PFSK-1 (cell line): ENCODE results near the gene CTXN1.

Experiments used
- FOXP2 ChIP-seq: optimal IDR thresholded peaks from 2 replicates; pipeline ENCODE3; 2011; ENCODE audit warnings: borderline replicate concordance, control low read depth, inconsistent platforms; ENCODE audit not compliant: insufficient read depth; ENCODE audit errors: extremely low read length, extremely low read depth
- POLR2AphosphoS5 ChIP-seq: IDR thresholded peaks from 2 replicates; pipeline ENCODE4 v1.6.1; 2012; ENCODE audit warnings: low read depth, mild to moderate bottlenecking, control low read depth, low read length, moderate library complexity
- REST ChIP-seq, 2 experiments: IDR thresholded peaks; 2 replicates each; pipeline versions ENCODE4 v1.6.1 to v1.8.0; 2011 to 2012; ENCODE audit warnings: low read depth in 2 of 2, low read length in 2 of 2, control low read depth in 1 of 2, inconsistent platforms in 1 of 2, mild to moderate bottlenecking in 1 of 2, moderate library complexity in 1 of 2; ENCODE audit not compliant: insufficient read depth in 1 of 2
- SIN3A ChIP-seq: IDR thresholded peaks from 2 replicates; pipeline ENCODE4 v1.6.1; 2012; ENCODE audit warnings: mild to moderate bottlenecking, low read length, moderate library complexity, borderline replicate concordance; ENCODE audit not compliant: insufficient read depth
- TAF1 ChIP-seq: IDR thresholded peaks from 2 replicates; pipeline ENCODE4 v1.6.1; 2012; ENCODE audit warnings: low read length, control low read depth, borderline replicate concordance; ENCODE audit not compliant: insufficient read depth

The CTXN1 gene

GRCh38 chr19:7883105-7883504, 42.8 kb downstream of the CTXN1 start:
- TF ChIP-seq TAF1 (no peak), POLR2AphosphoS5 (no peak), SIN3A (no peak), FOXP2 (no peak), REST (IDR thresholded peaks at IDR 0.05; ENCODE audit: insufficient read depth in 1 of 2, low read depth in 2 of 2, low read length in 2 of 2) (no peak)

DNA sequence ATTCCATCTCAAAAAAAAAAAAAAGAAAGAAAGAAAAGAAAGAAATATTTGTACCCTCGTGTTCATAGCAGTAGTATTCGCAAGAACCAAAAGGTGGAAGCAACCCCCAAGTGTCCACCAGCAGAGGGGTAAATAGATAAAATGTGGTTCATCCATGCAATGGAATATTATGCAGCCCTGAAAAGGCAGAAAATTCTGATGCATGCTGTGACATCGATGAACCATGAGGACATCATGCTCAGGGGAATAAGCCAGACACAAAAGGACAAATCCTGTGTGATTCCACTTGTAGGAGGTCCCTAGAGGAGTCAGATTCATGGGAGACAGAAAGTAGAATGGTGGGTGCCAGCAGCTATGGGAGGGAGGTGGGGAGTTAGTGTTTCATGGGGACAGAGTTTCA, 44.0 kb downstream of the CTXN1 start:
- TF ChIP-seq POLR2AphosphoS5 = no peak
- no peak for TF ChIP-seq REST (IDR thresholded peaks at IDR 0.05; ENCODE audit: insufficient read depth in 1 of 2, low read depth in 2 of 2, low read length in 2 of 2)
- TF ChIP-seq SIN3A = no peak
- no peak for TF ChIP-seq FOXP2
- no peak for TF ChIP-seq TAF1

DNA sequence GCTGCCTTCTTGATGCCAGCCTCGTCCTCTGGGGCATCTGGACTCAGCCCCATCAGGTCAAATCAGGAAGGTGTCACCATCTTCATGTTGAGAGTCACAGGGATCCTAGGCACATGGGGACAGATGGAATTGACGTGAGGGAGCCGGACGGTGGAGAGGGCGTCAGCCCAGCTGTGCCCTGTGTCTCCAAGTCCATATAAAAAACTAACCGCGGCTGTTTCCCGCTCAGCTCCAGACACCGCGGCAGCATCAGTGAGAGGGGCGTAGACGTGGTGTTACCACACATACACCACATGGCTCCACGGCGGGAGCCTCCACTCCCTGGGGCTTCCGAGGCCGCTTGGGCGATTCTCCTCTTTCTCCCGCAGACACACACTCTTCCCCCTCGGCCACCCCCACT, 46.1 kb downstream of the CTXN1 start:
- TF ChIP-seq POLR2AphosphoS5 (no peak), FOXP2 (no peak), SIN3A (no peak), TAF1 (no peak), REST (IDR thresholded peaks at IDR 0.05; ENCODE audit: insufficient read depth in 1 of 2, low read depth in 2 of 2, low read length in 2 of 2) (no peak)

- TF ChIP-seq TAF1 (no peak), REST (IDR thresholded peaks at IDR 0.05; ENCODE audit: insufficient read depth in 1 of 2, low read depth in 2 of 2, low read length in 2 of 2) (no peak), POLR2AphosphoS5 (no peak), SIN3A (no peak), FOXP2 (no peak)
Observed at GRCh38 chr19:7879111-7879807, 46.7 kb downstream of the CTXN1 start.
